Neural progenitor cell (in vitro differentiated cells): ENCODE measurements around the gene LYST. TPM values are rescaled to one million over a fixed set of nuclear protein-coding genes. Genes with fewer than 3 reads are reported as not detected.

Experiments
- DNase-seq: peaks from one replicate; pipeline ENCODE4 v3.0.0-alpha.2; 2016; ENCODE audit warnings: low spot score
- H2AFZ ChIP-seq: fragments of 200-600 bp; sonication (generic); replicated peaks from 2 replicates; pipeline ENCODE4 v1.6.1; 2016; ENCODE audit warnings: antibody characterized with exemption
- H3F3A ChIP-seq: fragments of 200-600 bp; sonication (generic); 2 replicates; pipeline ENCODE4 v1.6.1; 2016; ENCODE audit warnings: antibody characterized with exemption, low read depth
- H3K27ac ChIP-seq: fragments of 200-600 bp; sonication (generic); 2 replicates; pipeline ENCODE4 v1.5.1; 2016; ENCODE audit warnings: mild to moderate bottlenecking
- H3K27me3 ChIP-seq: fragments of 200-600 bp; sonication (generic); 2 replicates; pipeline ENCODE4 v1.6.1; 2016; ENCODE audit warnings: mild to moderate bottlenecking, moderate library complexity
- H3K36me3 ChIP-seq: fragments of 200-600 bp; sonication (generic); 2 replicates; pipeline ENCODE4 v1.5.1; 2016
- H3K4me1 ChIP-seq: fragments of 200-600 bp; sonication (generic); 2 replicates; pipeline ENCODE4 v1.6.1; 2016; ENCODE audit warnings: mixed run types
- H3K4me2 ChIP-seq: fragments of 200-600 bp; sonication (generic); 2 replicates; pipeline ENCODE4 v1.6.1; 2016
- H3K4me3 ChIP-seq: fragments of 200-600 bp; sonication (generic); 2 replicates; pipeline ENCODE4 v1.5.1; 2016
- H3K79me2 ChIP-seq: fragments of 200-600 bp; sonication (generic); 2 replicates; pipeline ENCODE4 v1.6.1; 2016; ENCODE audit warnings: low read depth
- H3K9ac ChIP-seq: fragments of 200-600 bp; sonication (generic); 2 replicates; pipeline ENCODE4 v1.6.1; 2016
- H3K9me3 ChIP-seq: fragments of 200-600 bp; sonication (generic); 2 replicates; pipeline ENCODE4 v1.5.1; 2016; ENCODE audit warnings: low read depth
- H4K20me1 ChIP-seq: fragments of 200-600 bp; sonication (generic); 2 replicates; pipeline ENCODE4 v1.6.1; 2016; ENCODE audit warnings: low read depth
- H3K27ac Mint-ChIP-seq: 3 replicates; pipeline ENCODE4 v1.8.0; 2021; ENCODE audit warnings: mixed read lengths
- H3K27me3 Mint-ChIP-seq: 2 replicates; pipeline ENCODE4 v1.8.0; 2022; ENCODE audit warnings: low read depth, mild to moderate bottlenecking, inconsistent platforms, moderate library complexity, mixed read lengths; ENCODE audit not compliant: insufficient read depth
- H3K36me3 Mint-ChIP-seq: 3 replicates; pipeline ENCODE4 v1.8.0; 2021; ENCODE audit warnings: mixed read lengths
- H3K4me1 Mint-ChIP-seq: 3 replicates; pipeline ENCODE4 v1.8.0; 2021; ENCODE audit warnings: mixed read lengths
- H3K4me3 Mint-ChIP-seq: 3 replicates; pipeline ENCODE4 v1.8.0; 2021; ENCODE audit warnings: mild to moderate bottlenecking, moderate library complexity, mixed read lengths
- H3K9me3 Mint-ChIP-seq: 3 replicates; pipeline ENCODE4 v1.8.0; 2020; ENCODE audit warnings: mixed read lengths
- CTCF ChIP-seq: fragments of 200-600 bp; sonication (generic); IDR thresholded peaks from 2 replicates; pipeline ENCODE4 v1.5.1; 2017; ENCODE audit warnings: antibody characterized with exemption, mild to moderate bottlenecking
- EZH2 ChIP-seq: fragments of 200-600 bp; sonication (generic); IDR thresholded peaks from 2 replicates; pipeline ENCODE4 v1.6.1; 2017; ENCODE audit warnings: antibody characterized with exemption, mild to moderate bottlenecking, moderate library complexity
- EZH2phosphoT487 ChIP-seq: fragments of 200-600 bp; sonication (generic); IDR thresholded peaks from 2 replicates; pipeline ENCODE4 v1.6.1; 2017; ENCODE audit warnings: antibody characterized with exemption
- total RNA-seq: library from RNA; depleted of rRNA; stranded (reverse); fragments of >200 nt; gene quantifications from 2 replicates; pipeline ENCODE4 v1.2.3, GENCODE V29; 2015; ENCODE audit warnings: low replicate concordance

LYST gene
- total RNA-seq, 1 donor from 2014 or later, result 0.82 TPM

GRCh38 chr1:235818632-235819136, 48.0 kb downstream of the LYST start:
- Histone ChIP-seq H3K36me3 (no peaks in the 10 kb centered on the region), H3K27me3 (no peaks in the 10 kb centered on the region), H3K4me2 (no peak overlapping the region), H2AFZ (no peak overlapping the region), H3K4me1 (peaks cover 18% of the 10 kb centered on the region), H4K20me1 (no peaks in the 10 kb centered on the region), H3K79me2 (no peaks in the 10 kb centered on the region), H3K4me3 (no peak overlapping the region), H3F3A (peaks cover 17% of the 10 kb centered on the region), H3K9ac (no peak overlapping the region), H3K27ac (no peak overlapping the region), H3K9me3 (no peaks in the 10 kb centered on the region)
- no peak for DNase-seq
- Mint-ChIP-seq H3K27ac (no peak overlapping the region), H3K27me3 (no peaks in the 10 kb centered on the region), H3K36me3 (no peaks in the 10 kb centered on the region), H3K4me1 (no peaks in the 10 kb centered on the region), H3K9me3 (no peaks in the 10 kb centered on the region), H3K4me3 (no peak overlapping the region)
- TF ChIP-seq EZH2phosphoT487 (no peak), EZH2 (no peak), CTCF (no peak)

- Histone ChIP-seq H2AFZ (no peak overlapping the region), H3K4me2 (no peak overlapping the region), H3K27ac (no peak overlapping the region), H4K20me1 (no peaks in the 10 kb centered on the region), H3K9ac (no peak overlapping the region), H3K79me2 (no peaks in the 10 kb centered on the region), H3K4me1 (peaks cover 26% of the 10 kb centered on the region), H3K36me3 (no peaks in the 10 kb centered on the region), H3K9me3 (no peaks in the 10 kb centered on the region), H3F3A (peaks cover 20% of the 10 kb centered on the region), H3K27me3 (no peaks in the 10 kb centered on the region), H3K4me3 (no peak overlapping the region)
- DNase-seq, result no peak
- Mint-ChIP-seq H3K9me3 (no peaks in the 10 kb centered on the region), H3K36me3 (no peaks in the 10 kb centered on the region), H3K27me3 (no peaks in the 10 kb centered on the region), H3K27ac (no peak overlapping the region), H3K4me3 (no peak overlapping the region), H3K4me1 (no peaks in the 10 kb centered on the region)
- TF ChIP-seq EZH2phosphoT487 (no peak), CTCF (no peak), EZH2 (no peak)
Measured at GRCh38 chr1:235817101-235817728, 49.5 kb downstream of the LYST start.

GRCh38 chr1:235809688-235810397, 56.9 kb downstream of the LYST start:
- H3K27ac ChIP-seq, result no peak overlapping the region
- no peak overlapping the region for H3K4me3 Mint-ChIP-seq
- no peaks in the 10 kb centered on the region for H4K20me1 ChIP-seq
- H3K27ac Mint-ChIP-seq, result no peak overlapping the region
- peak overlapping the region; percentile 0 for H2AFZ ChIP-seq
- DNase-seq, result no peak
- H3K36me3 Mint-ChIP-seq, result no peaks in the 10 kb centered on the region
- H3K9me3 Mint-ChIP-seq, result no peaks in the 10 kb centered on the region
- no peaks in the 10 kb centered on the region for H3K36me3 ChIP-seq
- peaks cover 31% of the 10 kb centered on the region for H3K4me1 ChIP-seq
- no peaks in the 10 kb centered on the region for H3K79me2 ChIP-seq
- H3K9me3 ChIP-seq, result no peaks in the 10 kb centered on the region
- TF ChIP-seq EZH2, result no peak
- TF ChIP-seq CTCF, result no peak
- no peak for TF ChIP-seq EZH2phosphoT487
- no peak overlapping the region for H3K4me3 ChIP-seq
- no peak overlapping the region for H3K4me2 ChIP-seq
- H3K27me3 Mint-ChIP-seq, result no peaks in the 10 kb centered on the region
- H3K4me1 Mint-ChIP-seq, result peaks cover 17% of the 10 kb centered on the region
- H3K9ac ChIP-seq, result no peak overlapping the region
- no peaks in the 10 kb centered on the region for H3K27me3 ChIP-seq
- peaks cover 23% of the 10 kb centered on the region for H3F3A ChIP-seq
